Measurements from ENCODE around the gene CKAP5.

CKAP5 gene

DNA sequence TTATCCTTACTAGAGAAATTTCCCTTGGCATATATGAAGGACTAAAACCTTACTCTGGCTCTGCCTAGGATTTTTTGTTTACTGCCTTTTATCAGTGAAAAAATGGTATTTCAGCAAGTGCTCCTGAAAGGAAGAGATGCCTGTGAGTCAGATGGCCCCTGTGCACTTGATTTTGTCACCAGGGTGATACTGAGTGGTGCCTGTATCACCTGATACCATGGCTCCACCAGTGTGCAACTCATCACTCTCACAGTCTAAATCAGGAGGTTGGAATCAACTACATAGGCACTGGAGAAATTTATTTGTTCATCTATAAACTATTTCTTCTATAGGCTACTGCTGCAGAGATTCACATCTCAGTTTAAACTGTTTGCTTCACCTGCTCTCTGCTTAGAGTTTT lies 83.8 kb downstream of the CKAP5 start:
- no peak for DNase-seq

DNA sequence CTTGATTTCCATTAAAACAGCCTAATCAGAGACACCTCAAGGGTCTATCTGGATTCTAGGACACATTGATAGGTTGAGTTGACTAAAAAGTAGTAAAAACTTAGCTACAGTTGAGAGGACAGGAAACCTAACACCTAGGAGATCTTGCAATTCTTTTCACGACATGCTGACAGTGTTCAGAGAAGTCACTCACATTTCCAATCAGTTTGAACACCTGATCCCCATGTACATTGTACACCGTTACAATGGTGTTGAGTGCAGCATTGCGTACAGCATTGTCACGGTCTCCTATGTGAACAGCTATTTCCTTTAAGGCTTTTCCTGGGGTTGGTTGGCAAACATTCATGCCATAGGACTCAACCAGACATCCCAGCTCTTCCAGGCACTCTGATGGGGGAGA lies 84.3 kb downstream of the CKAP5 start:
- no peak for DNase-seq

DNA sequence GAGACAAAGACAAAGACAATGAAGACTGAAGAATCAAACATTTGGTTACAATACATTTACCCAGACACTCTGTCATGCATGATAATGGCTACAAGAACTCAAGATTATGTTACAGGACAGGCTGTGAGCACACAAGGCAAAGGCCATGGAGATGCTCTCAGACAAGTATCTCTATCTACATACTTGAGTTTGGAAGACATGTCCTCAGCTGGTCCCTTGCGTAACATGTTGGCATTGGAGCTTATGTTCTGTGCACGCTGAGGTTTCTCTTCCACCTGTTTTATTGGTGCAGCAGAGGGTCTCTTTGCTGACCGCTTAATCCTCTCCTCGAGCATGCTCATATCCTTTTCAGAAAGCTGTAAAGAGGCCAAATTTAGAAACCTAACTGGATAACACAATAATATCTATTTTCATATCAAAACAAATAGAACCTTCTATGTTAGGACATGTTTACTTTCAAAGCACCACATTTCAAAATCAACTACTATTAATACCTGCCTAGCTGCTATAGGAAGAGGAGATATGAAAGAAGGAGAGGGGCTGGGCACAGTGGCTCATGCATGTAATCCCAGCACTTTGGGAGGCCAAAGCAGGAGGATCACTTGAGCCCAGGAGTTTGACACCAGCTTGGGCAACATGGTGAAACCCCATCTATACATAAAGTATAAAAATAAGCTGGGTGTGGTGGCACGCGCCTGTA lies 85.5 kb downstream of the CKAP5 start:
- DNase-seq = no peak

DNA sequence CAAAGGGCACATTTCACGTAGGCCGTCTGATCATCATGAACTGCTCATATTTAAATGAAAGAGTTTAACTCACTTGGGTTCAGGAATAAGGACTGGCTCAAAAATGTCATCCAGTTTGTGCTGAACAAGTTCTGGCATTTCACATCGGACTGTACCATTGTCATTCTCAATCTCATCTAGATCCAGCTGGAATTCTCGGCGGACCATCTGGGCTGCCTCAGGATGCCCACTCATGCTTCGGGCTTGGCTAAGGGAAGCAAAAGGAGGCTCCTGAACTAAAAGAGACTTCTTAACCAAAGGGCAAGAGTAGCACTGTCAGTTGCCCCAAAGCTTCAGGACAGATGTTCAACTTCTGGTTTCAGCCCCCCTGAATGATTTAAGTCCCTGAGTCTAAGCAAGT lies 86.9 kb downstream of the CKAP5 start:
- DNase-seq = no peak

DNA sequence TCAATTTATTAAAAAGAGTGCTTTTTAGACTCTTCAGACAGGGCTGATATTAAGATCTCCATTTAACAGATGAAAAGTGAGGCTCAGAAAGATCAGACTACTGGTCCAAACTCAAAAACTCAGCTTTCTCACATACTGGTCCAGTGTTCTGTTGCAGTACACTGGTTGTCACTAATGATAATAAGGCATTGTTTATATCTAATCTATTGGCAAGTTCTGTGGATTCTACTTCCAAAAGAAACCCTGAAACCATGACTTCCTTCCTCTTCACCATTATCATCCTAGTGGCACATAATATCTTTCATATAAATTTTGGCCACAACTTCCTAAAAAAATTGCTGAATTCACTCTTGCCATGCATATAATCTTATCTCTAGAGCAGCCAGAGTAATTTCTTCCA lies 90.1 kb downstream of the CKAP5 start:
- DNase-seq = peak in 1 of 4 experiments; percentile 3

DNA sequence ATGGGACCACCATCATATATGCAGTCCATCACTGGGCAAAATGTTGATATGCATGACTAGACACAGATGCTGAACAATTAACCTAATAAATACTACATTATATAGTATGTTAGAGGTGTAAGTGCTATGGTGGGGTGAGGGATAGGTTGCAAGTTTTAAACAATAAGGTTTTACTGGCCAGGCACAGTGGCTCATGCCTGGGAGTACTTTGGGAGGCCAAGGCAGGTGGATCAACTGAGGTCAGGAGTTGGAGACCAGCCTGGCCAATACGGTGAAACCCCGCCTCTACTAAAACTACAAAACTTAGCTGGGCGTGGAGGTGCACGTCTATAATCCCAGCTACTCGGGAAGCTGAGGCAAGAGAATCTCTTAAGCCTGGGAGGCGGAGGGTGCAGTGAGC lies 98.9 kb downstream of the CKAP5 start:
- DNase-seq = no peak

DNA sequence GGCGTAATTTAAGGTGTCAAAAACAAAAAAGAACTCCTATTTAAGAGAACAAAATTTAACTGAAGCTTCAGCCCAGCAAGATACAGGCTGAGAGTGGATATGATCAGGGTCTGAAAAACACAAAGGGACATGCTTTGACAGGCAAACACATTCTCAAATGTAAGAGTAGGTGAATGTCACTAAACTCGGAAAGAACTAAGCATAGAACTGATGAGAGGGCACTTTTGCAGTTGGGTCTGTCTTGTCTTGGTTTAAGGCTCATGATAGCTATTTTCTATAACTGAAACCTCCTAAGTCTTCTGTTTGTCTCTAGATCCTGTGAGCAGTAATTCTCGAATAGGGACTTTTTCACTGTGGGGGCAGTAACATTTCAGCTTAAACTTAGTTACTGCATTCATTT lies 100.1 kb downstream of the CKAP5 start:
- DNase-seq = no peak

DNA sequence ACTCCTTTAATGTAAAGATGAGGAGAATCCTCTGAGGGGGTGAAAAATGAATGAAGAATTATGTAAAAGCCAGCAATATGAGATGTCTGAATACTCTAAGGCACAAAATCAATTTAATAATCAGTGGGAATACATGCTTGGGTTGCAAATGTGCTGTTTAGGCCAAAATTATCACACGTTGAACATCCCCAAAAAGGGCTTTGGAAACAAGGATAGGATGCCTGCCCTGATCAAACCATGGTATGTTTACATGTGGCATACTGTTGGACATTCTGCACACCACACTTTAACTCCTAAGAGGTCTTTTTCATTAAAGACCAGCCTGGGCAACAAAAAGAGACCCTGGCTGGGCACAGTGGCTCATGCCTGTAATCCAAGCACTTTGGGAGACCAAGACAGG lies 100.8 kb downstream of the CKAP5 start:
- no peak for DNase-seq

DNA sequence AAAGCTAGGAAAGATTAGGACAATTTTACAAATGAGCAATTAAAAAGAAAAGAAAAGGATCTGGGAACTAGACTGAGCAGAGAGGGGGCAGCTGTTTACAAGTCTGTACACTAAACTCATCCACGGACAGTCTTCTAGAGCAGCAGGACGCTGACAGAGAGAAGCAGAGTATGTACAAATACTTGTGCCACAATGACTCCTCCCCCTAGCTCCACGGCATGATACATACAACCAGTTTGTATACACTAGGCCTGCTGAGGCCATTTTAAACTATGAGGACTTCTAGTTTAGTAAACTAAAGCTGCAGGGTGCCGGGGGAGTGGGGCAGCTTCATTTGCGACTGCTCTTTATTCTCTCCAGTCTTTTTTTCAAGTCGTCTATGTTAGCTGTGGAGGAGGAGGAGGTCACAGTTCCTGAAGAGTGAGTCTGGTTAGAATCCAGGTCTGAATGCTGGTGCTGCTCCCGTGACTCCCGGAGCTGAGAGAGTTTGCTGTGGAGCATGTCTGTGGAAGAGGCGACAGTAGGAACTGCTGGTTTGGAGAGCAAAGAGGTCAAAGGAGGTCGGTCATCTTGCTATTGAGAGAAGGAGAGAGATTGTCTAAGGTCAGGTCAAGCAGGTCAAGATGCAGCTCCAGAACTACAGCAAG lies 102.3 kb downstream of the CKAP5 start:
- no peak for DNase-seq

DNA sequence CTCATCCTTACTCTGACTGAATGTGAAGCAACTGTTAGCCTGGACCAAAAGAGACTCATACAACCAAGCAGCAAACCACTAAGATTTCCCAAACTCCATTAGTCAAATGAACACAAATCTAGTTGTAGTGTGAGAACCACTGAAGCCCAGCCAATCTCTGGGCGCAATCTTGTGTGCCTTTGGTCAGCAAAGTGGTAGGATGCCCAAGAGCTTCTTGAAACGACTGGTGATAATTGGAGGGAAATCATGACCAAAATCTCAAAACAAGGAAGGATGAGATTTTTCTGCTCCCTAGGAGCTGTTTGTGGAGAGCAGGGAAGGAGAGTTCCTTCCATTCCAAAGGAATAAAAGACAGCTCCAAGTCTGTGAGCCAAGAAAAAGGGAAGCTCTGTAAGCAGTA lies 103.0 kb downstream of the CKAP5 start:
- no peak for DNase-seq

DNA sequence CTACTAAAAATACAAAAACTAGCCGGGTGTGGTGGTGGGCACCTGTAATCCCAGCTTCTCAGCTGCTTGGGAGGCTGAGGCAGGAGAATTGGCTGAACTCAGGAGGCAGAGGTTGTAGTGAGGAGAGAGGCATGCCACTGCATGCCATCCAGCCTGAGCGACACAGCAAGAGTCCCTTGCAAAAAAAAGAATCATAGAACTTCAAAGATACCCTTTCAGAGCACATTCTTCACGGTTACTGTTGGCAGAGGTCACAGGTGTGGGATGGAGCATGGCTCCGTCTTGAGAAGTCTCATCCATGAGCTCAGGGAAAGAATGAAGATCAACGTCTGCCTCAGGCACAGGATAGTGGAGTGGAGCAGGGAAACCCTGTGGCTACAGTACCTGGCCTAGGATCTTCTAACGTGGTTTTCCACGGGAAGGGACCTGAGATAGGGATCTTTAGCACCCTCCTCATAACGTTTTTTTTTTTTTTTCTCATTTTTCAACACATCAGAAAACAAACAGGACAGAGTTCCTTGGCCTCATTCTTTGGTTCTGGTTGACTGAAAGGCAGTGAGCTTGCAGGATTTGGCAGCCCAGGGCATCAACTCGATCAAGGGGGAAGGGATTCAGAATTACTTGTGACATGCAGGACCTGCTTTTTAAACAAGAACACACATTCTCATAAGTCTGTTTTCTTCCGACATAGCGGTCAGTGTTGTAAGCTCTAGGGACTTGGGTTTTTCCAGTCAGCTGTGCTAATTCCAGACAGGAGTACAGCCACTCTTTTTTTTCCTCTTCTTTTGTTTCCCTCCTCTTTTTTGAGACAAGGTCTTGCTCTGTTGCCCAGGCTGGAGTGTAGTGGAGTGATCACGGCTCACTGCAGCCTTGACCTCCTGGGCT lies 104.2 kb downstream of the CKAP5 start:
- no peak for DNase-seq

DNA sequence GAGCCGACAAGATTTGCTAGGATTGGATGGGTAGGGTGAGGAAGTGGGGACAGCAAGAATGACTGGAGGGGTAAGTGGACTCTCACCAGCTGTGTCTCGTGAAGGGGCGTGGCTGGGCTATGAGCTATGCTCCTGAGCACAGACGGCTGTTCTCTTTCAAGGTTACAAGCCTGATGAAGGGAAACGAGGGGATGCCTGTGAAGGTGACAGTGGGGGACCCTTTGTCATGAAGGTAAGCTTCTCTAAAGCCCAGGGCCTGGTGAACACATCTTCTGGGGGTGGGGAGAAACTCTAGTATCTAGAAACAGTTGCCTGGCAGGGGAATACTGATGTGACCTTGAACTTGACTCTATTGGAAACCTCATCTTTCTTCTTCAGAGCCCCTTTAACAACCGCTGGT lies 107.2 kb downstream of the CKAP5 start:
- no peak for DNase-seq

DNA sequence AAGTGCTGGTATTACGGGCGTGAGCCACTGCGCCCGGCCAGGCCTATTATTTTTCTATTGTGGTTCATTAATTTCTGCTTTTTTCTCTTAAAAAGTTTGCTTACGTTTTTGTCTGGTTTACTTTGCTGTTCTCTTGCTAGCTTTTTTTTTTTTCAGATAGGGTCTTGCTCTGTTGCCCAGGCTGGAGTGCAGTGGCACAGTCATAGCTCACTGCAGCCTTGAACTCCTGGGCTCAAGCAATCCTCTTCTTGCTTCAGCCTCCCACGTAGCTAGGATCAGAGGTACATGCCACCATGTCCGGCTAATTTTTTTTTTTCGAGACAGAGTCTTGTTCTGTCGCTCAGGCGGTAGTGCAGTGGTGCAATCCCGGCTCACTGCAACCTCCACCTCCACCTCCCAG lies 108.4 kb downstream of the CKAP5 start:
- no peak for DNase-seq

DNA sequence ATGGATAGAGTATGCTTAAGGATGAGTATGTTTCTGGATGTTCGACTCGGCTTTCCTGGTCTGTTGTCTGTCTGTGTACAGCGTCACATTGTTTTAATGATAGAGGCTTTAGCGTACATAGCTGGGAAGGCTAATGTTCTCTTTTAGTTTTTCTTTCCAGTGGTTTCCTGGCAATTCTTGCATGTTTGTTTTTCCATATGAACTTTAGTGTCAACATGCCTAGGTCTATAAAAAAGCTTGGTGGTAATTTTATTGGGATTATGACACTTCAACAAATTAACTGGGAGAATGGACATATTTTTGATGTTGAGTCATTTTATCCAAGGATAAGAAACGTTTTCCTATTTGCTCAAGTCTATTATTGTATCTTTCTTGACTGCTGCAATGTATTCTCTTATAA lies 109.5 kb downstream of the CKAP5 start:
- no peak for DNase-seq

DNA sequence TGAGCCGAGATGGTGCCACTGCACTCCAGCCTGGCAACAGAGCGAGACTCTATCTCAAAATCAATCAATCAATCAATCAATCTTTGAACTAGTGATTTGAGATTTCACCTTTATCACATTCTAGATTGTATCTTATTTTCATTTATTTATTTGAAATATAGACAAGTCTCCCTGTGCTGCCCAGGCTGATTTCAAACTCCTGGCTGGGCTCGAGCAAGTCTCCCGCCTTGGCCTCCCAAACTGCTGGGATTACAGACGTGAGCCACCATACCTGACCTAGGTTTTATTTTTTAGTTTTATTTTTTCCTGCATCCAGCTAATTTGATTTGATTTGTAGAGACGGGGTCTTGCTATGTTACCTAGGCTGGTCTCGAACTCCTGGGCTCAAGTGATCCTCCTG lies 109.9 kb downstream of the CKAP5 start:
- DNase-seq = no peak

DNA sequence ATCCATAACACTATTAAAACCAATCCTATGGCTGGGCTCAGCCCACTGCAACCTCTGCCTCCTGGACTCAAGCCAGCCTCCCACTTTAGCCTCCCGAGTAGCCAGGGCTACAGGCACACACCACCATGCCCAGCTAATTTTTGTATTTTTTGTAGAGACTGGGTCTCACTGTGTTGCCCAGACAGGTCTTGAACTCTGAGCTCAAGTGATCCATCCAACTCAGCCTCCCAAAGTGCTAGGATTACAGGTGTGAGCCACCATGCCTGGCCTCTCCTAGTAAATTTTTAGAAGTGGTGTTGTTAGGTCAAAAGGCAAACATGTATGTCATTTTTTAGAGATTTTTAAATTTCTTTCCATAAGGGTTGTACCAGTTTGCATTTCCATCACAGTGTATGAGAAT lies 112.8 kb downstream of the CKAP5 start:
- DNase-seq = no peak

DNA sequence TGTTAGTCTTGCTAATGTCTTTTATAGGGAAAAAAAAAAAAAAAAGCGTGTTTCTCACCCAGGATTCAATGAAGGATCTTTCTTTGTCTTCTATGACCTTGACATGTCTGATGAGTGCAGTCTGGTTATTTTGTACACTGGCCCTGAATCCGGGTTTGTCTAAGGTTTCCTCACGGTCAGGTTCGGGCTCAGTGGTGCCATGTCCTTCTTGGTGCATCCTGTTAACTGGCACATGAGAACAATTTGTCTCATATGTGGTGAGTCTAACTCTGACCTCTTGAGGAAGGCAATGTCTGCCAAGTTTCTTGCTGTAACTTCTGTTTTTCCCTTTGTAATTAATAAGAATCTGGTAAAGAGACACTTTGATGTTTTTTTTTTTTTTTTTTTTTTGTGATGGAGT lies 114.5 kb downstream of the CKAP5 start:
- no peak for DNase-seq

DNA sequence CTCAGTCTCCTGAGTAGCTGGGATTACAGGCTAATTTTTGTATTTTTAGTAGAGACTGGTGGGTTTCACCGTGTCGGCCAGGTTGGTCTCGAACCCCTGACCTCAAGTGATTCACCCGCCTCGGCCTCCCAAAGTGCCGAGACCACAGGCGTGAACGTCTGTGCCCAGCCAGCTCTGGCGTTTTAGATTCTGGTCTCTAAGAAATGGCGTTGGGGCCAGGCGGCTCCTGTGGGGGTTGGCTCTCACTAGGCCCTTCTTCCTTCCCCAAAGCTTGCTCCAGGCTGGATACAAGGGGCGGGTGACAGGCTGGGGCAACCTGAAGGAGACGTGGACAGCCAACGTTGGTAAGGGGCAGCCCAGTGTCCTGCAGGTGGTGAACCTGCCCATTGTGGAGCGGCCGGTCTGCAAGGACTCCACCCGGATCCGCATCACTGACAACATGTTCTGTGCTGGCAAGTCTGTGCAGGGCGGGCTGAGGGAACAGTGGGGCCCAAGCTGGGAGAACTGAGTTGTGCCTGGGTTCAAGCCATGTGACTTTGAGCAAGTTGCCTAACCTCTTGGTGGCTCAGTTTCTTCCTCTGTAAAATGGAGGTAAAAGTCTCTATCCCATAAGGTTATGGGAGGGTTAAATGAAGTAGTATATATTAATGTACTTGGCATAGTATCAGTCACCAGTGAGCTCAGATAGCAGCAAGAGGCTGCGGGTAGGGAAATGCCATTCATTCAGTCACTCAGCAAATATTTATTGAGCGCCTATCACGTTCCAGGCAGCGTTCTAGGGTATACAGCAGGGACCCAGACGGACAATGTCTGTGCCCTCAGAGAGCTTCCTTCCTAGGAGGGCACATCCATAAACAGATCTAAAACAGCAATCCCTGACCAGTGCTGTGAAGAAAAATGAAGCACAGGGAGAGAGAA lies 116.7 kb downstream of the CKAP5 start:
- DNase-seq = no peak

DNA sequence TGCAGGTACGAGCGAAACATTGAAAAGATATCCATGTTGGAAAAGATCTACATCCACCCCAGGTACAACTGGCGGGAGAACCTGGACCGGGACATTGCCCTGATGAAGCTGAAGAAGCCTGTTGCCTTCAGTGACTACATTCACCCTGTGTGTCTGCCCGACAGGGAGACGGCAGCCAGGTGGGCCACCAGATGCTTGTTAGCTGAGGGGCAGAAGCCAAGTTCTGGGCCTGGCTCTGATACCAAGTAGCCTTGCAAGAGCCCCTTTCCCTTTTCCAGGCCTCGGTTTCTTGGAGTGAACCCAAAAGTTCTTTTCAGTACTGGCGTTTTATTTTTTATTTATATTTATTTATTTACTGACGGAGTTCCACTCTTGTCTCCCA lies 117.4 kb downstream of the CKAP5 start:
- no peak for DNase-seq

DNA sequence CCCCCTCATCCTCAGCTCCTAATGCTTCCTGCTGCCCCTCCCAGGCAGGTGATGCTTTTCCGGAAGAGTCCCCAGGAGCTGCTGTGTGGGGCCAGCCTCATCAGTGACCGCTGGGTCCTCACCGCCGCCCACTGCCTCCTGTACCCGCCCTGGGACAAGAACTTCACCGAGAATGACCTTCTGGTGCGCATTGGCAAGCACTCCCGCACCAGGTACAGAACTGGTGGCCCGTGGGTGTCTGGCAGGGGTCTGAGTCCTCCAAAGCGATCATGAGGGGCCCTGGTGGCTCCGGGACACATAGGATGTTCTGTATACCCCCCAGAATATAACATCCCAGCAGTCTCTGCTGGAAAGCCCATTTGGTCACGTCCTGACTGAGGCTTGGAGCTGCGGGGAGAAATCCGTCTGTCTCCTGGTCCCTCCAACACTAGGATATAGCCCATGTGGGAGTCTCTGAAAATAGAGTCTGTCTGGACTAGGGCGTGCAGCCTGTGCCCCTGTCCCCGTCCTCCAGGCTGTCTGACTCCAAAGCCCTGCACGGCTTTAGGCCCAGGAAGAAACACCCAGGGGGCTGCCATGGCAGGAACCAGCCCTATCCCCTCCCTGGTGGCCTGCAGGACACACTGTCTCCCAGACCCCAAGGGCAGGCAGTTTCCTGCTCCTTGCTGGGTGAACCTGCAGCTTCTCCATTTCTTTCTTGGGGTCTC lies 118.0 kb downstream of the CKAP5 start:
- DNase-seq = no peak

DNA sequence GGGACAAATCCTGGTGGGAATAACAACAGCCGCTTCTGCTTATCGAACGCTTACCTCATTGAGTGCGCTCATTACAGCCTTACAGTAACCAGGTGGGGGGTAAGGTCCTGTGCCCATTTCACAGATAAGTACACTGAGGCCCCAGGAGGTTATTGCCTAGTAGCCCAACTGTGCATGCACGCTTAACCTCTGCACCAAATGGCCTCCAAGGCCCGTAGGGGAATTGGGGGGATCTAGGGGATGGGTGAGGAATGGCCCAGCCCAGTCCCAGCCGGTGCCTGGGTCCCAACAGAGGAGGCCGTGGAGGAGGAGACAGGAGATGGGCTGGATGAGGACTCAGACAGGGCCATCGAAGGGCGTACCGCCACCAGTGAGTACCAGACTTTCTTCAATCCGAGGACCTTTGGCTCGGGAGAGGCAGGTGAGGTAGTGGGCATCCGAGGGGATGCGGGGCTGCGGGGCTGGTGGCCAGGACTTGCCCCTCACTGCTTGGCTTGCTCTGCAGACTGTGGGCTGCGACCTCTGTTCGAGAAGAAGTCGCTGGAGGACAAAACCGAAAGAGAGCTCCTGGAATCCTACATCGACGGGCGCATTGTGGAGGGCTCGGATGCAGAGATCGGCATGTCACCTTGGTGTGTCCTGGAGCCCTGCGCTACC lies 119.7 kb downstream of the CKAP5 start:
- DNase-seq = no peak
